Ishikawa (cell line): ENCODE data around the gene TRPC4AP.

Source experiments
- CEBPB ChIP-seq: IDR thresholded peaks from 2 replicates; pipeline ENCODE4 v1.6.1; 2012
- EGR1 ChIP-seq: IDR thresholded peaks from 2 replicates; pipeline ENCODE4 v1.6.1; 2012
- EP300 ChIP-seq: IDR thresholded peaks from 2 replicates; pipeline ENCODE4 v1.6.1; 2012; ENCODE audit warnings: borderline replicate concordance
- FOXM1 ChIP-seq: IDR thresholded peaks from 2 replicates; pipeline ENCODE4 v1.6.1; 2012; ENCODE audit warnings: low read depth, borderline replicate concordance
- REST ChIP-seq: IDR thresholded peaks from 2 replicates; pipeline ENCODE4 v1.6.1; 2012; ENCODE audit warnings: low read depth, mild to moderate bottlenecking
- TAF1 ChIP-seq: IDR thresholded peaks from 2 replicates; pipeline ENCODE4 v1.6.1; 2012; ENCODE audit warnings: low read depth, mild to moderate bottlenecking
- TCF12 ChIP-seq: IDR thresholded peaks from 2 replicates; pipeline ENCODE4 v1.6.1; 2012; ENCODE audit warnings: low read depth
- TEAD4 ChIP-seq: IDR thresholded peaks from 2 replicates; pipeline ENCODE4 v1.6.1; 2012
- USF1 ChIP-seq: IDR thresholded peaks from 2 replicates; pipeline ENCODE4 v1.6.1; 2012
- YY1 ChIP-seq: IDR thresholded peaks from 2 replicates; pipeline ENCODE4 v1.6.1; 2012; ENCODE audit warnings: low read depth

GRCh38 chr20:35012227-35013069 is 80.2 kb downstream of the TRPC4AP start:
- TF ChIP-seq REST, result no peak
- no peak for TF ChIP-seq CEBPB
- TF ChIP-seq EGR1, result no peak
- no peak for TF ChIP-seq EP300
- TF ChIP-seq TAF1, result no peak
- TF ChIP-seq FOXM1, result no peak
- TF ChIP-seq TCF12, result no peak
- no peak for TF ChIP-seq TEAD4
- no peak for TF ChIP-seq USF1
- no peak for TF ChIP-seq YY1
